BE2C (cell line): ENCODE results near the gene SPINK1.

ENCODE experiments used
- DNase-seq: peaks from one replicate; pipeline ENCODE4 v3.0.0-alpha.2; 2020
- H3K27me3 ChIP-seq: fragments of 250-450 bp; sonication (Bioruptor Pico); 2 replicates; pipeline ENCODE4 v1.5.1; 2020; ENCODE audit warnings: mild to moderate bottlenecking
- H3K36me3 ChIP-seq: fragments of 250-450 bp; sonication (Bioruptor Pico); 2 replicates; pipeline ENCODE4 v1.5.1; 2020; ENCODE audit warnings: mild to moderate bottlenecking
- H3K4me1 ChIP-seq: fragments of 250-450 bp; sonication (Bioruptor Pico); 2 replicates; pipeline ENCODE4 v1.5.1; 2020
- H3K4me3 ChIP-seq: 2 replicates; pipeline ENCODE4 v1.5.1; 2011; ENCODE audit warnings: low read depth, low read length
- H3K9me3 ChIP-seq: fragments of 250-450 bp; sonication (Bioruptor Pico); 2 replicates; pipeline ENCODE4 v1.5.1; 2020
- TF ChIP-seq, protein P1 (sequence below): IDR thresholded peaks from 2 replicates; pipeline ENCODE4 v1.5.1; 2012; ENCODE audit warnings: mild to moderate bottlenecking, low read depth, low read length

SPINK1 gene

GRCh38 chr5:147776989-147777388 is 54.5 kb downstream of the SPINK1 start:
- Histone ChIP-seq H3K4me3 (no peak overlapping the region), H3K36me3 (no peaks in the 10 kb centered on the region), H3K27me3 (no peaks in the 10 kb centered on the region), H3K4me1 (no peaks in the 10 kb centered on the region; the same call in none of the 2 replicates), H3K9me3 (no peaks in the 10 kb centered on the region; the same call in 1 of the 2 replicates)
- DNase-seq = no peak
- TF ChIP-seq, protein P1, sequence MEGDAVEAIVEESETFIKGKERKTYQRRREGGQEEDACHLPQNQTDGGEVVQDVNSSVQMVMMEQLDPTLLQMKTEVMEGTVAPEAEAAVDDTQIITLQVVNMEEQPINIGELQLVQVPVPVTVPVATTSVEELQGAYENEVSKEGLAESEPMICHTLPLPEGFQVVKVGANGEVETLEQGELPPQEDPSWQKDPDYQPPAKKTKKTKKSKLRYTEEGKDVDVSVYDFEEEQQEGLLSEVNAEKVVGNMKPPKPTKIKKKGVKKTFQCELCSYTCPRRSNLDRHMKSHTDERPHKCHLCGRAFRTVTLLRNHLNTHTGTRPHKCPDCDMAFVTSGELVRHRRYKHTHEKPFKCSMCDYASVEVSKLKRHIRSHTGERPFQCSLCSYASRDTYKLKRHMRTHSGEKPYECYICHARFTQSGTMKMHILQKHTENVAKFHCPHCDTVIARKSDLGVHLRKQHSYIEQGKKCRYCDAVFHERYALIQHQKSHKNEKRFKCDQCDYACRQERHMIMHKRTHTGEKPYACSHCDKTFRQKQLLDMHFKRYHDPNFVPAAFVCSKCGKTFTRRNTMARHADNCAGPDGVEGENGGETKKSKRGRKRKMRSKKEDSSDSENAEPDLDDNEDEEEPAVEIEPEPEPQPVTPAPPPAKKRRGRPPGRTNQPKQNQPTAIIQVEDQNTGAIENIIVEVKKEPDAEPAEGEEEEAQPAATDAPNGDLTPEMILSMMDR = no peak
